ENCODE results near the gene EWSR1.

EWSR1 gene

GRCh38 chr22:29269731-29270474 lies 1.8 kb downstream of the EWSR1 start:
- DNase-seq, result no peak

- no peak for DNase-seq
Observed at GRCh38 chr22:29270475-29271271, 2.6 kb downstream of the EWSR1 start.

GRCh38 chr22:29272624-29273023 lies 4.6 kb downstream of the EWSR1 start:
- DNase-seq, result no peak

- no peak for DNase-seq
Observed at GRCh38 chr22:29275167-29275566, 7.1 kb downstream of the EWSR1 start.

GRCh38 chr22:29275819-29276565 lies 7.9 kb downstream of the EWSR1 start:
- DNase-seq, result no peak

GRCh38 chr22:29277927-29278326 lies 9.9 kb downstream of the EWSR1 start:
- no peak for DNase-seq

GRCh38 chr22:29284196-29284595 lies 16.1 kb downstream of the EWSR1 start:
- no peak for DNase-seq

- DNase-seq, result no peak
Observed at GRCh38 chr22:29288837-29289236, 20.8 kb downstream of the EWSR1 start.

- DNase-seq, result no peak
Observed at GRCh38 chr22:29290061-29290460, 22.0 kb downstream of the EWSR1 start.

GRCh38 chr22:29291215-29291614 lies 23.1 kb downstream of the EWSR1 start:
- DNase-seq, result no peak

GRCh38 chr22:29292379-29292778 lies 24.3 kb downstream of the EWSR1 start:
- no peak for DNase-seq

- no peak for DNase-seq
Observed at GRCh38 chr22:29298641-29299040, 30.6 kb downstream of the EWSR1 start.

GRCh38 chr22:29299136-29299900 lies 31.2 kb downstream of the EWSR1 start:
- no peak for DNase-seq

- DNase-seq, result no peak
Observed at GRCh38 chr22:29300467-29300806, 32.4 kb downstream of the EWSR1 start.

GRCh38 chr22:29300807-29301601 lies 32.9 kb downstream of the EWSR1 start:
- peak; percentile 18 for DNase-seq

GRCh38 chr22:29301716-29302401 lies 33.8 kb downstream of the EWSR1 start:
- no peak for DNase-seq

GRCh38 chr22:29302402-29302680 lies 34.3 kb downstream of the EWSR1 start:
- DNase-seq, result no peak

GRCh38 chr22:29302681-29303465 lies 34.8 kb downstream of the EWSR1 start:
- DNase-seq, result no peak

GRCh38 chr22:29305836-29306174 lies 37.7 kb downstream of the EWSR1 start:
- no peak for DNase-seq

GRCh38 chr22:29306175-29306834 lies 38.2 kb downstream of the EWSR1 start, which contains the start of gene GAS2L1:
Gene GAS2L1, plus strand, starts transcription at chr22:29306650. Its CDS starts 1,456 bp downstream, at chr22:29308106.
- peak; percentile 30 for DNase-seq

Measured in stimulated activated CD4-positive, alpha-beta T cell treated with anti-CD3 and anti-CD28 coated beads, Interleukin-12 subunit alpha, Interleukin-12 subunit beta, amount 100 ng/mL, for 4 hours (primary cell).